ENCODE measurements around the gene CPAMD8.

Gene CPAMD8

GRCh38 chr19:16889366-16889882 is 137.2 kb downstream of the CPAMD8 start:
- DNase-seq (ENCODE audit: low read depth): no peak
- TF ChIP-seq CTCF (IDR thresholded peaks at IDR 0.05; ENCODE audit: control insufficient read depth, insufficient read depth, low read depth, low read length, missing control alignments): no peak
- H3K4me3 ChIP-seq (ENCODE audit: control insufficient read depth, low read depth, low read length): no peak overlapping the region

- no peak for DNase-seq (ENCODE audit: low read depth)
- H3K4me3 ChIP-seq (ENCODE audit: control insufficient read depth, low read depth, low read length): no peak within 1 kb of the TSS
These were observed 137.8 kb downstream of the CPAMD8 start, which contains the start of gene F2RL3 for GRCh38 chr19:16888629-16889365. Gene F2RL3 (plus strand): TSS chr19:16888999. CDS start chr19:16889190, 191 bp downstream.

GRCh38 chr19:16887353-16888265 is 139.0 kb downstream of the CPAMD8 start:
- DNase-seq (ENCODE audit: low read depth): no peak
- no peak for TF ChIP-seq CTCF (IDR thresholded peaks at IDR 0.05; ENCODE audit: control insufficient read depth, insufficient read depth, low read depth, low read length, missing control alignments)
- no peak overlapping the region for H3K4me3 ChIP-seq (ENCODE audit: control insufficient read depth, low read depth, low read length)

More at GRCh38 chr19:16888629-16889365, 137.8 kb downstream of the CPAMD8 start, which contains the start of gene F2RL3:
- TF ChIP-seq CTCF (IDR thresholded peaks at IDR 0.05; ENCODE audit: control insufficient read depth, insufficient read depth, low read depth, low read length, missing control alignments): no peak

DNA sequence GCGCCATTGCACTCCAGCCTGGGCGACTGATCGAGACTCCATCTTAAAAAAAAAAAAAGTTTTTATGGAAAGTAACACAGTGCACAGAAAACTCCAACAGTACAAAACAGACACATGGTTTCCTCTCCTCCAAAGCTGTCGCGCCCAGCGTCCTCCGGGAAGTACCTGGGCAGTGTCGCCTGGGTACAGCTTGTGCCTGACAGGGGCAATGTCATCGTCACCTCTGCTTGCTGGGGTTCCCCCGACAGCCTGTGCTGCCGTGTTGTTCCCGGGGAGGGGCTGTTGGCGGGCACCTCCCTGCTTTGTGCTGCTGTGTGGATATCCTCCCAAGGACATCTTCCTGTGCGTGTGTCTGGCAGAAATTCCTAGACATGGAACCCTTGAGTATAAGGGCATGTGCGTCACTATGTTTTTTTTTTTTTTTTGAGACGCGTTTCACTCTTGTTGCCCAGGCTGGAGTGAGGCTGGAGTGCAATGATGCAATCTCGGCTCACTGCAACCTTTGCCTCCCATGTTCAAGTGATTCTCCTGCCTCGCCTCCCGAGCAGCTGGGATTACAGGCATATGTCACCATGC is 140.2 kb downstream of the CPAMD8 start:
- DNase-seq (ENCODE audit: low read depth): no peak
- TF ChIP-seq CTCF (IDR thresholded peaks at IDR 0.05; ENCODE audit: control insufficient read depth, insufficient read depth, low read depth, low read length, missing control alignments): no peak
- H3K4me3 ChIP-seq (ENCODE audit: control insufficient read depth, low read depth, low read length): no peak overlapping the region

DNA sequence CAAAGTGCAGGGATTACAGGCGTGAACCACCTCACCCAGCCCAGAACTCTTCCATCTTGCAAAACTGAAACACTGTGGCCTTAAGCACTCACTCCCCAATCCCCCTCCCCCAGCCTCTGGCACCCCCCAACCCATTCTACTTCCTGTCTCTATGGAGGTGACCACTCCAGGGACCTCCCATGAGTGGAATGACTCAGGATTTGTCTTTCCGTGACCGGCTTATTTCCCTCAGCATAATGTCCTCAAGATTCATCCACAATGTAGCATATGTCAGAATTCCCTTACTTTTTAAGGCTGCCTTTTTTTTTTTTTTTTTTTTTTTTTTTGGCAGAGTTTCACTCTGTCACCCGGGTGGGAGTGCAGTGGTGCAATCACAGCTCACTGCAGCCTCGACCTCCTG is 141.4 kb downstream of the CPAMD8 start:
- H3K4me3 ChIP-seq (ENCODE audit: control insufficient read depth, low read depth, low read length): no peak overlapping the region
- no peak for DNase-seq (ENCODE audit: low read depth)
- no peak for TF ChIP-seq CTCF (IDR thresholded peaks at IDR 0.05; ENCODE audit: control insufficient read depth, insufficient read depth, low read depth, low read length, missing control alignments)

DNA sequence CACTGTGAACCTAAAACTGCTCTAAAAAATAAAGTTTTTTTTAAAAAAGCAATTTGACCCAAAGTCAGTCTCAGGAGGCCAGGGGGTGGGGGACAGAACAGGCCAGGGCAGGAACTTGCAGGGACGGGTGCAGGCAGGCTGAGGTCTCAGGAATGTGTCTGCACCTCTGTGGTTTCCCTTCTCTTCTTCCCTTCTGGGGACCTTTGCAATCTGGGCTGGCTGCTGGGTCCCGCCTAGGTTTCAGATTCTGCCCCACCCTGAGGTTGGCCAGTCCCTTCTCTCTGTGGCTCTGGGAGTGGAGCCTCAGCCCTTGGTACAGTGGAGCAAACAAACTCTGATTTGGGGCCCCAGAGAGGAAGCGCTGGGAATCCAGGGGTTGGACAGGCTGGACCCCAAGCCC is 143.1 kb downstream of the CPAMD8 start:
- no peak for TF ChIP-seq CTCF (IDR thresholded peaks at IDR 0.05; ENCODE audit: control insufficient read depth, insufficient read depth, low read depth, low read length, missing control alignments)
- no peak overlapping the region for H3K4me3 ChIP-seq (ENCODE audit: control insufficient read depth, low read depth, low read length)
- no peak for DNase-seq (ENCODE audit: low read depth)

Measured in AG09309 (cell line).